NCI-H2227 (cell line): ENCODE measurements around the gene FGF2.
A peak's percentile ranks its signal among the peaks of the same experiment; 100 is the strongest.
"Not testable (repeated sequence)": the region's sequence is repeated elsewhere in the genome, so short reads cannot be mapped to it uniquely, and the experiment has no call there.

Experiments used
- DNase-seq: peaks from one replicate; lab custom pipeline; 2025; ENCODE audit not compliant: unreplicated experiment; lab: John Stamatoyannopoulos, UW

The FGF2 gene

GRCh38 chr4:122812823-122813222, 13.8 kb upstream of the FGF2 start:
- DNase-seq: not testable (repeated sequence)

- DNase-seq: no peak
These were observed 12.2 kb upstream of the FGF2 start for GRCh38 chr4:122814426-122814825.

- DNase-seq: no peak
These were observed 11.4 kb upstream of the FGF2 start for GRCh38 chr4:122815248-122815647.

GRCh38 chr4:122816476-122816875, 10.2 kb upstream of the FGF2 start:
- no peak for DNase-seq

GRCh38 chr4:122819708-122820449, 6.8 kb upstream of the FGF2 start:
- no peak for DNase-seq

- no peak for DNase-seq
These were observed 5.5 kb upstream of the FGF2 start for GRCh38 chr4:122821092-122821491.

GRCh38 chr4:122822466-122822865, 4.2 kb upstream of the FGF2 start:
- DNase-seq: no peak

- DNase-seq: no peak
These were observed 3.2 kb upstream of the FGF2 start for GRCh38 chr4:122823476-122823875.

GRCh38 chr4:122824616-122825015, 2.0 kb upstream of the FGF2 start:
- DNase-seq: no peak

- DNase-seq: no peak
These were observed 528 bp upstream of the FGF2 start for GRCh38 chr4:122826079-122826527.

- DNase-seq: peak; percentile 36
These were observed 737 bp downstream of the FGF2 start for GRCh38 chr4:122827258-122827878.

GRCh38 chr4:122827879-122828601, 1.4 kb downstream of the FGF2 start:
- peak; percentile 29 for DNase-seq

- no peak for DNase-seq
These were observed 3.9 kb downstream of the FGF2 start for GRCh38 chr4:122830426-122831095.

GRCh38 chr4:122831515-122832196, 5.0 kb downstream of the FGF2 start:
- DNase-seq: no peak

- no peak for DNase-seq
These were observed 6.1 kb downstream of the FGF2 start for GRCh38 chr4:122832732-122833131.

- no peak for DNase-seq
These were observed 7.4 kb downstream of the FGF2 start for GRCh38 chr4:122833999-122834398.

GRCh38 chr4:122836941-122837340, 10.3 kb downstream of the FGF2 start:
- no peak for DNase-seq

GRCh38 chr4:122838034-122838433, 11.4 kb downstream of the FGF2 start:
- no peak for DNase-seq

GRCh38 chr4:122842392-122842791, 15.8 kb downstream of the FGF2 start:
- DNase-seq: no peak

- no peak for DNase-seq
These were observed 16.4 kb downstream of the FGF2 start for GRCh38 chr4:122842984-122843531.

GRCh38 chr4:122844391-122844790, 17.8 kb downstream of the FGF2 start:
- not testable (repeated sequence) for DNase-seq
